GM18909 (cell line): Measurements from ENCODE around the gene THSD4.
"Not testable (repeated sequence)": the region's sequence is repeated elsewhere in the genome, so short reads cannot be mapped to it uniquely, and the experiment has no call there.

Experiments used
- ATAC-seq: cut with Tn5 transposase; IDR thresholded peaks from one replicate; pipeline ENCODE4 v1.9.1; 2021; ENCODE audit warnings: mild to moderate bottlenecking; ENCODE audit not compliant: unreplicated experiment, poor library complexity

Gene THSD4

DNA sequence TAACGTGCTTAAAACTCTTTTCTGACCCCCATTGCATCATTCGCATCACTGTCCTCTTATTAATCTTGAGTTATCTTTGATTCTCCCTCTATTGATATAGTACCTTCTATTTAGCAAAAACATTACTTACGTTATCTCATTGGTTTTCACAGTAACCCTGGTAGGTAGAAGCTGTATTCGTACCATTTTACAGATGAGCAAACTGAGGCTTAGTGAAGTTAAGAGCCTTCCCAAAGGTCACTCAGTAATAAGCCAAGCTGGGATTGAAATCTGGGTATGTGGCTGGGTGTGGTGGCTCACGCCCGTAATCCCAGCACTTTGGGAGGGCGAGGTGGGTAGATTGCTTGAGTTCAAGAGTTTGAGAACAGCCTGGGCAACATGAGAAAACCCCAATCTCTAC lies 244.0 kb downstream of the THSD4 start:
- ATAC-seq = no peak

DNA sequence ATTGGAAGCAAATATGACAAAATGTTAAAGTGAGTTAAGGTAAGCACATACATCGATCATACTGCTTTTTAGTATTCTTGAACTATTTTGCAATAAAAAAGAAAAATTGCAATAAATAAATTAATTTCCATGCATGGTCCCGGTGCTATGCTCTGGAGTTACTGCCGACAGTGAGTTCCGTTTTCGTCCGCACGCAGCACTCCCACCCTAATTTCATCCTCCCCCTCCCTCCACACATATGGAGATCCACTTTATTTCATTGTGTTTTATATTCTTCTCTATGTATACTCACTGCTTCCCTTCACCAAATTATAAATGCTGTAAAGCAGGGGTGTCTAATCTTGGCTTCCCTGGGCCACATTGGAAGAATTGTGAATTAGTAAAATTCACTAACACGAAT lies 247.3 kb downstream of the THSD4 start:
- no peak for ATAC-seq

DNA sequence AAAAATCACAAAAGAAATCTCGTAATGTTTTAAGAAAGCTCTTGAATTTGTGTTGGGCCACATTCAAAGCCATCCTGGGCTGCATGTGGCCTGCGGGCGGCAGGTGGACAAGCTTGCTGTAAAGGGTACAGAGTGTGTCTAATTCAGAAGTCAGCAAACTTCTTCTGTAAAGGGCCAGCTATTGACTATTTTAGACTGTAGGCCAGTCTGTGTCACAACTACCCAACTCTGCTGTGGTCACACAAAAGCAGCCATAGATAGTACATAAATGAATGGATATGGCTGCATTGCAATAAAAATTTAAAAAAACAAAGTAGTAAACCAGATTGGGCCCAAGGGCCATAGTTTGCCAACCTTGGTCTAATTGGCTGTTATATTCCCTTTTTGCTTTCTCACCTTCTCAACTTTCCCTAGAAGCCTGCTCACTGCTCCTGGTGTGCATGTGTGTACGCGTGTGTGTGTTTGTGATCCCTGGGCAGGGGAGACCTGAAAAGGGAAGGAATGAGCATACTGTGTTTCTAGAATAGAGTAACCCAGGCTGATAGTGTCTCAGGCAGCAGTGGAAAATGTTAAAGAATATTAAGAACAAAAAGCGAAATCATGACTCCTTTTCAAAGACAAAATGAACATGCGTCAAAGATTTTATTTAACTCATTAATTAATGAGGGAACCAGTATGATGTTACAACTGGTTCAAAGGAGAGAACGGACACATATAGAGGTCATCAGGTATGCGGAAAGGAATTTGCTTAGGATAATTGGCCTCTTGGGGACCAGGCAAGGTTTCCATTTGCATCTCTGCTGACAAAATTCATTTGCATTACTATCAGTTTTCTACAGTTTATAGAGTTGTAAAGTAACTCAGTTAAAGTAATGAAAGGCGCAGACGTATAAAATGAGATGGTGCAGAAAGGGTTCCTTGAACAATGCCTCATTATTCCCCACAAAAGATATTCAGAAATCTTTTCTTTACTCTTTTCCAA lies 248.0 kb downstream of the THSD4 start:
- no peak for ATAC-seq

DNA sequence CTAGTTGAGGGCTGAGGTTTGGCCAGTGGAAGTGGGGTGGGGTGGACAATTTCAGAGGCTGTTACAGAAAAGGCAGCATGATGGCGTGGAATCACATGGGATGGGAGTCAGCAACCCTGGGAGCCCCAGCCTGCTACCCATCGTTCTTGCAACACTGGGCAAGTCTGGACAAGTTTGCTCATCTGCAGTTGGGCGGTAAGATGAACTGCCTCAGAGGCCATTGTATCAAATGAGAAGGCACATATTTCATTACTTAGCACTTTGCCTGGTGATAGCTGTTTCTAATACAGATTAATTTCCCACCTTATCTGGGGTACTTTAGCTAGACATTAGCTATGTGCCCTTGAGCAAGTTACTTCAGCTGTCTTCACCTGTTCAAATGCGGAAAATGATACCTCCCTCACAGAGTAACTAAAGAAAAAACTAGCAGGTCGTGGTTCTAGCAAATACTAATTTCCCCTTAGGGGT lies 248.9 kb downstream of the THSD4 start:
- no peak for ATAC-seq

DNA sequence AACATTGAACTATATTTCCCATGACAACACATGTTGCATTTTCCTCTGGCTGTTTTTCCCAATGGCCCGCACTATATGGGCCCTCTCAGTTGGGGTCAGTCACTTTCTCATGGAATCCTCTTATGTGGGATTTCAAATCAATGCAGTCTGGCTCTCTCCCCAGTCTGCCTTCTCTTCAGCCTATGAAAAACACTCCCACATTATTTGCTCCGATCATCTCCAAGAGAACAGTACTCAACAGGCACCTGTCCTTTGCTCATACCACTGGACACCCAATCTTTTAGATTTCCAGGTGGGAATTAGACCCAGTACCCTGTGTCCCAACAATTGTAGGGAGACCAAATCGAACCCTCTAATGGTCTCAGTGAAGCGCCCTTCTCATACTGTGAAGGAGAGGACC lies 251.3 kb downstream of the THSD4 start:
- ATAC-seq = no peak

DNA sequence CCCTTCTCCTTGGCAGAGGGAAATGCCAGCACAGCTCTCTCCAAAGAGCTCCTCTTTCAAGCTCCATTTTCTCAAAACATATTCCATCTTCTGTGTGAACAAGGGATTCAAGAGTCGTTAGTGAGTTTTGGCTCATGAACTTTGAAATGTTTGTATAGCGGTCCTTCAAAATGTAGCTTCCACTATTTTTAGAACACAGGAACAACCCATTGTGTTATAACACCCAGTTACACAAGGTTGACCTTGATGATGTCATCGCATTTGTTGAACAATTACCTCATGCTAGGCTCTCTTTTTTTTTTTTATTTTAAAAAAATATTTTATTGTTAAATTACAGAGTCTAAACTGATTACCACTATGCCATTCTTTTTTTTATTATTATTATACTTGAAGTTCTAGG lies 251.7 kb downstream of the THSD4 start:
- ATAC-seq = no peak

DNA sequence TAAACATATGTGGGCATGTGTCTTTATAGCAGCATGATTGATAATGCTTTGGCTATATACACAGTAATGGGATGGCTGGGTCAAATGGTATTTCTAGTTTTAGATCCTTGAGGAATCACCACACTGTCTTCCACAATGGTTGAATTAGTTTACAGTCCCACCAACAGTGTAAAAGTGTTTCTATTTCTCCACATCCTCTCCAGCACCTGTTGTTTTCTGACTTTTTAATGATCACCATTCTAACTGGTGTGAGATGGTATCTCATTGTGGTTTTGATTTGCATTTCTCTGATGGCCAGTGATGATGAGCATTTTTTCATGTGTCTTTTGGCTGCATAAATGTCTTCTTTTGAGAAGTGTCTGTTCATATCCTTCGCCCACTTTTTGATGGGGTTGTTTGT lies 252.5 kb downstream of the THSD4 start:
- ATAC-seq = not testable (repeated sequence)

DNA sequence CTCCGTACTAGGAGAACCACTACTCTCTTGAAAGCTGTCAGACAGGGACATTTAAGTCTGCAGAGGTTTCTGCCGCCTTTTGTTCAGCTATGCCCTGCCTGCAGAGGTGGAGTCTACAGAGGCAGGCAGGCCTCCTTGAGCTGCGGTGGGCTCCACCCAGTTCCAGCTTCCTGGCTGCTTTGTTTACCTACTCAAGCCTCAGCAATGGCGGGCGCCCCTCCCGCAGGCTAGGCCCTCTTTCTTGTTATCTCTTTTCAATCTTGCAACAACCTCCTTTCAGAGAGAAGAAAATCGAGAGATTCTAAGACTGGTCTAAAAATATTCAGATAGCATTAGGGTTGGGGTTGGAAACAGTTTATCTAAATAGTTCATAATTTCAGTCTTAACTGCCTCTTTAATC lies 257.5 kb downstream of the THSD4 start:
- not testable (repeated sequence) for ATAC-seq

DNA sequence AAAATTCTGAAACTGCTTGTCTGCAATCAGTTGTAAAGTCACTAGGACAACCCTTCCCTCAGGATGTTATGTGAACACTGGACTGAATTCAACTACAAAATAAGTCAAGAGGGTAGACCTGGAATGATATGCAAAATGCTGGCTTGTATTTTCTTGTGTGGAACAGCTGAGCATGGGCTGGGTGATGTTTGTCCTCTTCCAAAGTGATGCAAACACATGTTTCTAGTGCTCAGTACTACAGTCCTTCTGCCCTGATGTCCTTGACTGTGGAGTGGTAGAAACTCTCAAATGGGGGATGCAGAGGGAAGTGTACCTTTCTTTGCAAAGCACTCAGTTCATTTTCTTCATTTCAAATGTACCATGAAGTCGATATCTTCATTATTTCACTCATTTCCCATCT lies 258.6 kb downstream of the THSD4 start:
- ATAC-seq = no peak

DNA sequence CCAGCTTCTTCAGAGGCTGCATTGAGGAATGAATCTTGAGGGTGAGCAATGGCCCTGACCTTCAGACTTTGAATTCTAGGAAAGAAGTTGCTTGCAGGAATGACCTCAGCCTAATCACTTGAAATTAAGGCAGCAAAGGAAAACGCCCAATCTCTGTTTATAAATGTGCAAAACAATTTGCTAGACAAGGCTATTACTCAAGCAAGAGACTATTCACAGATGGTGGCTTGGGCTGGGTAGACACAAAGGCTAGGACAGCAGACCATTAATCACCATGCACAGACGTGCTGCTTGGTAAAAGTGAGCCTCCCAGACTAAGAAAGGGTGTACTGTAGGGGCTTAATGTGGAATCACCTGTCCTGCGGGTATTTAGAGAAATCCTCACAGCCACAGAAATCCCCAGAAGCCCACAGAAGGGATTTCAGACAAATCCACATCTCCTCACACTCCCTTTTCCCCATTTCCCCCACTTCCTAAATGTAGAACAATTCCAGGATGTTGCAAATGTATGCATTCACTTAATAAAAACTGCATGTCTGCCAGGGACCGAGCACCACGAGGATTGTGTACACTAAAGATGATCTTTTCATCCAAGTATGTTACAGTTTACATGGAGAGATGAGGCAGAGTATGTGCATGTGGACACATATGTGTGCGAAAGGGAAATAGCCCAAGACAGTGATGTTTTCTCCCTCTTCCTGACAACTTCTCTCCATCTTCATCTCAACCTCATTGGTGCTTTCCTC lies 259.5 kb downstream of the THSD4 start:
- ATAC-seq = no peak

DNA sequence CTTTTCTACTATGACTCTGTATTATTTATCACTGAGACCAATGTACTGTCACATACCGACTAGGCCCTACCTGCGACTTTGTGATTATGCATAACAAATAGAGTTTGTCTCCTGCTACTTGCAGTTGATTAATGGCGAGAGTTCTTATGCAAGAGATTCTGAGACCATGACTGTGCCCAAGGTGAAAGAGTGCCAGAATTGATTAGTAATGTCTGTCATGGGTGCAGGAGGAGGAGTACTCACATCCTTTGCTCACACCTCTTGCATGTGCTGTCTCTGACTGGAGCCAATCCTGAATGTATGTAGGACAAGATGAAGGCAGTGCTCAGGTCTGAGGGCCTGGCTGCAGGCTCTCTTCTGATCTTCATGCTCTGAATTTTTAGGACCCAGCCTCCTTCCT lies 260.7 kb downstream of the THSD4 start:
- ATAC-seq = no peak

DNA sequence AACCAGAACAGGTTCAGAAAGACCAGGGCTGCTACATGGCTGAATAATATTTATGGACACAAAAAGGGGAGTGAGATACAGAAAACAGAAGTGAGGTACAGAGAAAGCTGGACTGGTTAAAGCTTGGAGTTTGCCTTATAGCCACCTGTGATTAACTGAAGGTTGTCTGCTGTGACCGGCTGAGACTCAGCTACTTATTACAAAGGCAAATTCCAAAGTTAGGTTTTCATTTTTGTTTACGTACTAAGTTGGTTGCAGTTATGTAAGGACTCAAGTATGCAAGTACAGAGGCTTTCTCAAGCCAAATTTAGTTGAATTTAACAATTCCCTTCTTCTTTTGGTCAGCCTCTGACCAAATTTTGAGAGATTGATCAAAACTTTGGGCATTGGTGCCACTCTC lies 264.6 kb downstream of the THSD4 start:
- ATAC-seq = no peak

DNA sequence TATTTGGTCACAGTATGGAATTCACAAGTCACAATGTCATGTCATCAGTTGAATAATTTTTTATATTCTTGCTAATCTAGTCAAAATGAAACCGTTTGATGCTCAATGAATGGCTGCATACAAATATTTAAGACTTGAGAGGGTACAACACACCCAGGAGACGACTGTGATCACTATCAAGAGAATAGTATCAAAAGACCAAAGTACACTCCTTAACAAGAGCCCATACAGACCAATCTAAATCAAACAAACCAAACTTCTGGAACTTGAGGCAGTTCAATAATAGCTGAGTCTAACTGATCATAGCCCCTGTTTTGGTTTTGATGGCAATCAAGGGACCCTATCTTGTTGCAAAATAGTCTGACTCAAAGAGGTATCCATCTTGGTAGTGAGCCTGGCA lies 265.1 kb downstream of the THSD4 start:
- ATAC-seq = no peak

DNA sequence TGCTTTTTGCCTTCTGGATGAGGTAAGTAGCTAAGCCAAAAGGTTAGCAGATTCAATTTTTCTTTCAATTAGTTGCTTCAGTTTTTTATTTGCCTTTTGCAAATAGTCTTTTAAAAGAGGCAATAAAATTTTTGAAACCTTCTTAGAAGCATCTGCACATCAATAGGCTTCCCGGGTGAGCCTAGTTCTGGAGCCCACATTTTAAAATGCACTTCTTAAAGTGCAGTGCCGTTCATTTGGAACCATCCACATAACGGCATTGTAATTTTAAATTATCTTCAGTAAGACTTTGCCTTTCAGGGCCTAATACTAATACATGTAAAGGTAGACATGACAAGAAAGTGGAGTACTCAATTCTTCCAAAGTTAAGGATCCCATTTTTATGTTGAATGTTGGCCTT lies 269.2 kb downstream of the THSD4 start:
- no peak for ATAC-seq

DNA sequence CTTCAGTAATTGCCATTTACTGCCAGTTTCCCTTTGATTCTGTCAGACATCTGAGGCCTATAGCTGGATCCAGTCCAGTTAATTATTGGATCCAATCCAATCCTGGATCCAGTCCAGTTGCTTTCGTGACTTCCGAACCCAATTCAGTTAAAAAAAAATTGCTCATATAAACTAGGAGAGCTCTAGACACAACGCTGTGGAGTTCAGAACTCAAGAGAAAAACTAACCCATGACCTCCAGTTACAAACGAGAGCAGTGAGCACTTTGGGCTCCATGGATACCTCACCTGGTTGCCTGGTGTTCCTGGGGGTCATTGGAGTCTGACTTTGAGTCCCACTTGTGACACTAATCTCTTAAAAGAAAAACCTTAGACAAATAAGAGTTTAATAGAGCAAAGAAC lies 269.8 kb downstream of the THSD4 start:
- ATAC-seq = no peak

DNA sequence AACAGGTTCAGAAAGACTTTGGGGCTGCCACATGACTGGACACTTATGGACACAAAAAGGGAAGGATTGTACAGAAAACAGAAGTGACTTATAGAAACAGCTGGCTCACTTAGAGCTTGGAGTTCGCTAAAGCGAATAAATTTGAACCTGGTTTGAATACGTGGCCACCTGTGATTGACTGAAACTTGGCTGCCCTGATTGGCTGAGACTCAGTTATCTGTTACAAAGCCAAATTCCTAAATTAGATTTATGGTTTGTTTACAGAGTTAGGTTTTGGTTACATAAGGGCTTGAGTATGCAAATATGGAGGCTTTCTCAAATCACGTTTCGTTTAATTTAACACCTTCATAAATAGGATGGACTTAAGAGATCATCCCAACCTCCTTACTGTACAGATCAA lies 270.2 kb downstream of the THSD4 start:
- no peak for ATAC-seq

DNA sequence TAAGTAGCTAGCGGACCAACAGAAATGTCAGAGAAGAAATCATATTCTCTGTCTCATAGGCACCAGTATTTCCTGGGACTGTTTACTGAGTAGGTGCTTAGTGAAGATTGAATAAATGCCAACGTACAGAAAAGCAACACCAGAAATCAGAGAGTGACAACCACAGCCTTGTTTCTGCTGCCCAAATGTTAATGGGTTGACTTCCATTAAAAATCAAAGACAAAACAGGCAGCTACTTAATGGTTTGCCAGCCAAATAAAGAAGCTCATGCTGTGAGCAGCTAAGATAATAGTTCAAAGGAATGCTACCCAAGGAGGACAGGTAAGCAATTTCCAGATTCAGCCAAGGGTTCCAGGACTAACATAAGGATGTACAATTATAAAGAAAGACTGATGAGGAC lies 270.7 kb downstream of the THSD4 start:
- no peak for ATAC-seq

DNA sequence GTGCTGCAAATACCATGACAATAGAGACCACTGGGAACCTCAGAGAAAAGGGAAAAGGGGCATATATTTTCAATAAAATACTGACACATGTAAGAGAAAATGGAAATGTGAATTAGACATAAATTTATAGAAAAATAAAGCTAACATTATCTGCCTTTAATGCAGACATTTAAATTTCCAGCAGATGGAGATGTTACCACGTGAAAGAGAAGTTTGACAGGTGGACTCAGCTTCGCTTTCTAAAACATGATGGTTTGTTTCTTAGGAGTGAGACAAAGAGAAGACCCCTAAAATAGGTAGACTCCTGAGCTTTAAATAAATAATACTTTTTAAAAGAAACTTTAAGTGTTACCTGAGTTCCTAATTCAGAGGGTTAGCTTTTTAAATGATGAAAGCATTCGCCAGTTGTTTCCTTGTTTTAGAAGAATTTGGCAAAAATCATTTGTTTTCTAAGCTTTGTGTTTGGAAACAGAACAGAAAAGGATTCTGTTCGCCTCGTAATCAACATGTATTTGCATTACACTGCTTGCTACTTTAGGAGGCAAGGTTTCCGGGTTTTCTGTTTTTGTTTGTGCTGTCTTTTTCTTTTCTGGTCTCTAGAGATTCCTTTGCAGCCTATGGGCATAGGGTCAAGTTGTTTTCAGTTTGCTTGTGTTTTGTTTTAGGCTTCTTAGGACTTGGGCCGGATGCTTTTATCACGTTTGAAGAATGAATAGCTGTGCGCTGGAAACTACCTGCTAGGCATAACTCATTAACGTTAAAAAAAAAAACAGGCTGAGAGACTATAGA lies 271.4 kb downstream of the THSD4 start:
- ATAC-seq = no peak

DNA sequence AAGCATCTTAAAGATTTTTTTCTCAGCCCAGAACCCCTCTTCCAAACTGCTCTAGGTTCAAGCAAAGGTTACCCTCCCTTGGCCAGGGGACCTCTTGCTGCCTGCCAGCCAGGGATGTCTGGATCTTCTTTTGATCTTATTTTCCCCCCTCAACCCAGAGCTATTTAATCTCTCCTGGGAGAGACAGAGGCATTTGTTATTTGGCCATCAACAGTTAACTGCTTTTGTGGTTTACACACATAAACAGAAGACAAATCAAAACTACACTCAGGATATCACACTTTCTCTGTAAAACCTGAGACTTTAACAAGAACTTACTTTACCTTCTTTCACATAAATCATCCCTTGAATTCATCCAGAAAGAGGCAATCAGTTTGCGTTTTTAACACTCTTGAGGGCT lies 272.5 kb downstream of the THSD4 start:
- ATAC-seq = no peak

DNA sequence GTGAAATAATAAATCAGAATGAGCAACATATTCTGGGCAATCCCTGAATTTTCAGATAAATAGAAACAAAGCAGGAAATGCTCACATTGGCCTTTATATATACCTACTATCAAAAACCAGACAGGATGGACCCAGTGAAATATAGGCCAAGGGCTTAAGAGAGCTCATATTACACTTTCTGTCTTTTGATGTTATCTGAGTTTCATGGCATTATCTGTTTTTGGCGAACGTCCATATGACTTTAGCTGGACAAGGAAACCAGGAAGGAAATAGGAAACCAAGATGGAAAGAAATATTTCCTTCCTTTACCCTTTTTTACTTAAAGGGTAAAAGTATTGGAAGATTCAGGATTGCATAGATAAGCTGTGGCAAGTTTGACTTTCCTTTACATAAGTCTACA lies 274.8 kb downstream of the THSD4 start:
- no peak for ATAC-seq
